ENCODE data around the gene EFHC1. TPM values are rescaled to one million over a fixed set of nuclear protein-coding genes. Genes with fewer than 3 reads are reported as not detected.
"Not testable (repeated sequence)": the region's sequence is repeated elsewhere in the genome, so short reads cannot be mapped to it uniquely, and the experiment has no call there.

The EFHC1 gene
- total RNA-seq, 1 donor from 2014 or later, result 4.0 TPM

DNA sequence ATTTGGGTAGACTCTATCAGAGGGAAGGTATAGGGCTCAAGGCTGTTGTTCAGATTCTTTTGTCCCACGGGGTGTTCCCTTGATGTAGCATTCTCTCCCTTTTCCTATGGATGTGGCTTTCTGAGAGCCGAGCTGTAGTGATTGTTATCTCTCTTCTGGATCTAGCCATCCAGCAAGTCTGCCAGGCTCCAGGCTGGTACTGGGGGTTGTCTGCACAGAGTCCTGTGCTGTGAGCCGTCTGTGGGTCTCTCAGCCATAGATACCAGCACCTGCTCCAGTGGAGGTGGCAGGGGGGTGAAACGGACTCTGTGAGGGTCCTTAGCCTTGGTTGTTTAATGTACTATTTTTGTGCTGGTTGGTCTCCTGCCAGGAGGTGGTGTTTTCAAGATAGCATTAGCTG, 13.2 kb downstream of the EFHC1 start:
- not testable (repeated sequence) for DNase-seq (ENCODE audit: low read depth in 2 of 2)

DNA sequence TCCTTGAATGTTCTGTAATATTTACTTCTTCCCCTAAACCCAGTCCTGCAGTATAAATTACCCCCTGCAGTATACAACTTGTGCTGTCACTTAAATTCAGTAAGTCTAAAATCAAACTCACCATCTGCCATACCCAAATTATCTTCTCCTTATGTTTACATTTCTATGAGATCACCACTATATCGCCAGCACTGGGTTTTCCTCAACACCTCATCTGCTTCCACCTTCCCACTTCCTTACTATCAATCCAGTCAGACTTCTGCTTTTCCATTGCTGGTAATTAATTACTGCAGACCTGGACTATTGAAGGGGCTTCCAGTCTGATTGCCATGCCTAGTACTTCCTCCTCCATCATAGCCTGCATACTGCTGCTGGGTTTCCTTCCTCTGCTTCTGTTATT, 15.2 kb downstream of the EFHC1 start:
- DNase-seq (ENCODE audit: low read depth in 2 of 2), result no peak

DNA sequence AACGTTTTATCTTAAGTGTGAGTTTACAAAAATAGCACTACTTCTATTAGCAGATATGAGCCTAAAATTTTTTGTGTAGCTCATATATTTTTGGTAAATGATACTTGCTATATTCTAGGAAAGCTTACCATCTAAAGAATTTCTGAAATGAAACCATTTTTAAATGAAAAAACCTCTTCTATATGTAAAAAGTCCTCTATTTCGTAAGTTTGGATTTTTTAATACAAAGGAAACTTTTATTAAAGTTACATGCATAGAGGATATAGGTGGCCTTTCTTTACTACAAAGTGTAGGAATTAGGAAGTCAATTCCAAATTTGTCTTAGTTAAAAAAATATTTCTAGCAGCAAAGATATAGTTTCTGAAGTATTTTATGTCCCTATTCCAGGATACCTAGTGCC, 18.8 kb downstream of the EFHC1 start:
- no peak for DNase-seq (ENCODE audit: low read depth in 2 of 2)

DNA sequence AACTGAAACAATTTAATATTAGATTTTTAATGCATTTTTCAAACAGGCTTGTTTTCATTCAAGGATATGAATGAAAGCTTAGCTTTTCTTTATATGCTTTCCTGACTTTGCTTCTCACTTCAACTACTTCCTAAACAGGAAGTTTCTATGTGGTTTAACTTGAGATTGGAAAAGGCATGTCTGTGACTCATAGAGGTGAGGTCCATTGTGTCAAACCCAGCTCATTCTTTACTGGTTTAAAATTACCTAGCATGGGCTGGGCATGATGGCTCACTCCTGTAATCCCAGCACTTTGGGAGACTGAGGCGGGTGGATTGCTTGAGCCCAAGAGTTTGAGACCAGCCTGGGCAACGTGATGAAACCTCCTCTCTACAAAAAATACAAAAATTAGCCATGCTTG, 34.4 kb downstream of the EFHC1 start:
- peak in 1 of 2 donors; percentile 66 for DNase-seq (ENCODE audit: low read depth in 2 of 2)

DNA sequence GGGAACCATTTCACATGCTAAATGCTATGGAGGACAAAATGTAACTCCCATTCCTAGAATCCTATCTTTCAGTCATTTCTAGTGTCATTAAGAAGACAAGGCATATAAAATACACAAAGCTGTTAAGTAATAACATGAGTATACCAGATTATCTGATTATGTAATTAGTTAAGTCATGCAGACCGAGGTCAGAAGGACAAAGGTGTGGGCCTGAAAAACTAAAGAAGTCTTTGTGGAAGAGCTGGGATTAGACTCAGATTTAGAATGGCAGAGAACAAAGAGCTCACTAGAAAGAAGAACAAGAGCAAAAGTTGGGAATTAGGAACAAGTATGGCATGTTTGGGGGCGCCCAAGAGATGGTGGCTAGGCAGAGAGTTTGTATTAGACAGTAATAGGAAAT, 37.0 kb downstream of the EFHC1 start:
- DNase-seq (ENCODE audit: low read depth in 2 of 2), result no peak

DNA sequence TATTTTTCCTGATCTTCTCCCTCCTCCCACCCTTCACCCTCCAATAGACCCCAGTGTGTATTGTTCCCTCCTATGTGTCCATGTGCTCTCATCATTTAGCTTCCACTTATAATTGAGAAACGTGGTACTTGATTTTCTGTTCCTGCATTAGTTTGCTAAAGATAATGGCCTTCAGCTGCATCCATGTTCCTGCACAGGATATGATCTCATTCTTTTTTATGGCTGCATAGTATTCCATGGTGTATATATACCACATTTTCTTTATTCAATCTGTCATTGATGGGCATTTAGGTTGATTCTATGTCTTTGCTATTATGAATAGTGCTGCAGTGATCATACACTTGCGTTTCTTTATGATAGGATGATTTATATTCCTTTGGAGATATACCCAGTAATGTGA, 41.1 kb downstream of the EFHC1 start:
- DNase-seq (ENCODE audit: low read depth in 2 of 2), result not testable (repeated sequence)

DNA sequence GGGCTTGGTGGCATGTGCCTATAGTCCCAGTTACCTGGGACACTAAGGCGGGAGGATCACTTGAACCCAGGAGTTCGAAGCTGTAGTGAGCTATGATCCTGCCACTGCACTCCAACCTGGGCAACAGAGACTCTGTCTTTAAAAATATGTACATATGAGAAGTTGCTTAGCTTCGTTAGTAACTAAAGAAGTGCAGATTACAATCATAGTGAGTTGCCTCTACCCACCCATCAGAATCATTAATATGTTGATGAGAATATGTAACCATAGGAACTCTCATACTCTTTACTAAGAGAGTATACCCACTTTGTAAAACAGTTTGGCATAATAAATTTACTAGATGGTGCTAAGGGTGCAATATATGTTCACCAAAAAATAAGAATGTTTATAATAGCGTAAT, 54.0 kb downstream of the EFHC1 start:
- DNase-seq (ENCODE audit: low read depth in 2 of 2), result no peak

DNA sequence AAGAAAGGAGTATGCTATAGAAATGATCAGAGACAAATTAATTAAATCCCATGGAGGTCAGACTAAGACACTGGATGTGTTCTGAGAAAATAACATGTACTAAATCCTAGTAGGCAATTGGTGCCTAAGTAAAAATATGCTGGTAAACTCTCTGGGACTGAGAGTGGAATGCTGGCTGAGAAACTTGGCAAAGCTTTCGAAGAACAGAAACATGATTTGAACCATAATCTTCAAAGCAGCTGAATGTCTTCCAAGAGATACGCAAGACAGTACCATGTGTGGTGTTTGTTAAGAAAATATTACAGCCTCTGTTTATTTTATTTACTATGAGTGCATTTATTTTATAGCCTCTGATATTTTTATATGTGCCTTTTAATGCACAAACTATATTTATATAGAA, 55.2 kb downstream of the EFHC1 start:
- no peak for DNase-seq (ENCODE audit: low read depth in 2 of 2)

DNA sequence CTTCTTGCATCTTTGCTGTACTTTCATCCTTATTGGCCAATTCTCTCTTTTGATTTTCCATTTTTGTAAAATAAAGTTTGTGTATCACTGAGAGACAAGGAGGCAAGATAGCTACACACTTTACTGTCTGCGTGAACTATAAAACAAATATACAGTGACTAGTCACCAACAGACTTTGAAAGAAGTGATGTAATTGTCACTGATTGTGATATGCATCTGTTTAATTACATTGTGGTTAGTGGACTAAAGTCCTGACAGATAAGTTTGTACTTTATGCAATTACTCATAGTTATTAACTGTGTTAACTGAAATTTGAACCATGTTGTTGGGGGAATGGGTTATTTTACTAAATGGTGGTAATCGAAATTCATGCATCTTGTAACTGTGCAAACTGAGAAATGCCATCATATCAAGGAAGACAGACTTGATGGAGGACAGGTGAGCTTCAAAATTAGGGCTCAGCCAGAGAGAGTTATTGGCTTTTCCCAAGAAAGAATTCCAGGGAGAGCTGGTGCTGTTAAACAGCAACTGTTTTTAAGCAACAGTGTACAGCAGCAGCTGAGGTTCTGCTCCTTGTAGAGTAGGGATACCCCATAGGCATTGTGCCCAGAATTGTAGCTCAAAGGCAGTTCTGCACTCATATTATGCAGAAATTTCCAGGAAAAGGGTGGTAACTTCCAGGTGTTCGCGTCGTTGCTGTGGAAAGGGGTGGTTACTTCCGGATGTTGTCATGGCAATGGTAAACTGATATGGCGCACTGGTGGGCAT, 62.9 kb downstream of the EFHC1 start:
- peak; percentile 44 to 63 for DNase-seq (ENCODE audit: low read depth in 2 of 2)

DNA sequence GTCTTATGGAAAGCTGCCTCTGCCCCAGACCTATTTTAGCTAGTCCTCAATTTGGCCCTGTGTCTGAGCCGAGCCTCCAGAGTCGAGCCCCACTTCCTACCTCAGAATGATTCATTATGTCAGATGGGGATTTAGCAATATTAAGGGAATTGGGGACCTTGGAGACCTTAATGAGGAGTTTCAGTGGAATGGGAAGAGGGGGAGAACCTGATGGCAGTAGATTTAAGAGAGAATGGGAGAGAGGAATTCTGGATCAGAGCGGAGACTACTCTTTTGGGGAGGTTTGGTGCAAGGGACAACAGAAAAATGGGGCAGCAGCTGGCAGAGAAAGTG, 63.5 kb downstream of the EFHC1 start:
- no peak for DNase-seq (ENCODE audit: low read depth in 2 of 2)

DNA sequence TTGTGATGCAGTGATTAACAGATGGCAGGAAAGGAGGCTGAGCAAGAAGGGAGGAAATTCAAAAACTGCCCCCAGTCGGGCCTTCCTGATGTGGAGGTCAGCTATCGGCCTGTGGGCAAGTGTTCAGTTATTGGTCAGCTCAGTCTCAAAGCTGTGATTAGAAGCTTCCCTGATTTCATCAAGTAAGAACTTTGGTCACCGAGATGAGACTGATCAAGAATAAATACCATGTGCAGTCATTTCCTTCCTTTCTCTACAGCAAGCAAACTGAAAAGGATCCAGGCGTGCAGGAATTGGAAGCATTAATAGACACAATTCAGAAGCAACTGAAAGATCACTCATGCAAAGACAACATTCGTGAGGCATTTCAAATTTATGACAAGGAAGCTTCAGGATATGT, 69.7 kb downstream of the EFHC1 start:
- peak in 1 of 2 donors; percentile 91 for DNase-seq (ENCODE audit: low read depth in 2 of 2)

DNA sequence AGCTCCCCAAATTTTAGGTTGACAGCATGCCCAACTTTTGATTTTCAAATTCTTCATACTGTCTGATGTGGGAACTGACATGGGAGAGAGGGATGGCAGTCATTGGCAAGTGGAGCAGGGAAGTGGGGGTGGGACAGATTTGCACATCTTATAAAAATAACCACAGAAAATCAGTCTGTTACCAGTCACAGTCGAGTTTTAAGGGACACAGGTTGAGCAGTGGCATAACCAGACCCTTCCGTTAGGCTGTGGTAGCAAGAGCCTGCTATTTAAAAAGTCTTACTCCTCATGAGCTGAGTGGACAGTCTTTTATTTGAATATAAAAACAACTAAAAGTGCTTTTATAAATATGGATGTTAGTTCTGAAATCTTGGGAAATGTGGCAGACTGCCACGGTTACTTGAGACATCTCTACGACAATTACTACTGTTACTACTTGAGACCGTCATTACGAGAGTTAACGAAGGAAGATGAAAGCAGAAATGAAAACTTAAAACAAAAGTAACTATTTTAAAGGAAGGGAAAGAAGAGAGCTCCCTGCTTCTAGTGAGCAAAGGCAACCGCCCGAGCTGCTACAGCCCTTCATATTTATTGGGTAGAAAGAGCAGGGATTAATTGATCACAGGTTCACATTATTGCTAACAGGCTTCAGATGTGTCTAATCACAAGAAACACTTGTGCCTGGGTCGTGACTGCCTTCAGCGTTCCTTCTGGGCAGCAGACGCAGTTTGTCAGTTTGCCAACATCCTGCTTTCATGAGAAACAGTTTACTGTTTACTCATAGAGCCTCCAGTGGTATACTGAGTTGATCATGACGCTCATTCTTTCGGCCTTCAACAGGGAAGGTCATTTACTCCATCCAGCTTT, 71.3 kb downstream of the EFHC1 start:
- DNase-seq (ENCODE audit: low read depth in 2 of 2), result peak in 1 of 2 donors; percentile 85

DNA sequence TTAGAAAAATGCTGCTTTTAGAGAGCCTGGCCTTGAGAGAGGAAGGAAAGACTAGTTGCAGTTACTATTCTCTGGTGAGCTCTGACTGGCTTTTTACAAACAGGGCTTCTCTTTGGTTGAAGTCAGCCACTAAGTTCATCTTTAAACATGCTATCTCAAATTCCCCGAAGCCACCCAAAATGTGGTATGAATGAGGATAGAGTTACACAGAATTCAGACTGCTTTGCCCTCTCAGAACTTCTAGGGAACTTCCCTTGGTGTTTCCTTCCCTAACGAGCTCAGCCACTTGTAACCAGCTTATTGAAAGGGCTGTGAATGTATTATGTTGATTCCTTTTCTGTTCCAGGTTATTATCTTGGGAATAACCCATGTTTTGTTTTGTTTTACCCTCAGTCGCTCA, 73.5 kb downstream of the EFHC1 start:
- no peak for DNase-seq (ENCODE audit: low read depth in 2 of 2)

DNA sequence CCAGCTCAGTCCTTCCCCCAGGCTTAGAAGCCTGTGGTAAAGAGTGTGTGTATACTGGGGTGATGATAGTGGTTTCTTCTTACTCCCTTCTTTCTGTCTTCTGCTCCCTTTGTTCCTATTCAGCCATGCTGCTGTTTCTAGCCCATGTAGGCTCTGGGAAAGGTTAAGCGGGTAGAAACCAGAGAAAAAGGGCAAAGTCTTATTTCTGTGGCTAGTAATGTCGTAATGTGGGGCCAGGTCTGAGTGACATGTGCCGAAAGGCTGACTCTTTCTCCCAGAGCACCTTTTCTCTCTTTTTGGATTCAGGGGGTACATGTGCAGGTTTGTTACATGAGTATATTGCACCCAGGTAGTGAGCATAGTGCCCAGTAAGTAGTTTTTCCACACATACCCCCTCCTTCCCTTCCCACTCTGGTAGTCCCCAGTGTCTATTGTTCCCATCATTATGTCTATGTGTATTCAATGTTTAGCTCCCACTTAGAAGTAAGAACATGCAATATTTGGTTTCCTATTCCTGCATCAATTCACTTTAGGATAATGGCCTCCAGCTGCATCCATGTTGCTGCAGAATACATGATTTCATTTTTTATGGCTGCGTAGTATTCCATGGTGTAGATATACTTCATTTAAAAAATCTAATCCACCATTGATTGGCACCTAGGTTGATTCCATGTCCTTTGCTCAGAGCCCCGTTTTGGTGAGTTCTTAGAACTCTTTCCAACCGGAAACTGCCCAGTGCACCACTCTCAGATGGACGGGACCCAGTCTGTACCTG, 74.3 kb downstream of the EFHC1 start:
- DNase-seq (ENCODE audit: low read depth in 2 of 2), result no peak

DNA sequence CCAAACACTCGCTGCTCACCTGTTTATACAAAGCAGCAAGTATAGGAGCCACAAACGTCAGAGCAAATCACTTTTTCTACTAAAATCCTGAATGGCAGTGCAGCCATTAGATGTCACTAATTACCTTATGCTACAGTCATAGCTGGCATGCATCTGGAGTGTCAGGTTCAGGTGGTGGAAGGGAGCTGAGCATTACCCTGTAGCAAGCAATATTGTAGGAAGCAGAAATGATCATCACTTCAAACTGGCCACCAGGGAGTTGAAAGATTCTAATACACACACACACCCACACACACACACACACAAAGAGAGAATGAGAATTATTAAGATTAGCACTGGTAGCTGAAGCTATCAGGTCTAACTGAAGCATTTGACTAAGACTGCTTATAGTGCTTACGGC, 75.8 kb downstream of the EFHC1 start:
- DNase-seq (ENCODE audit: low read depth in 2 of 2), result peak in 1 of 2 donors; percentile 0

DNA sequence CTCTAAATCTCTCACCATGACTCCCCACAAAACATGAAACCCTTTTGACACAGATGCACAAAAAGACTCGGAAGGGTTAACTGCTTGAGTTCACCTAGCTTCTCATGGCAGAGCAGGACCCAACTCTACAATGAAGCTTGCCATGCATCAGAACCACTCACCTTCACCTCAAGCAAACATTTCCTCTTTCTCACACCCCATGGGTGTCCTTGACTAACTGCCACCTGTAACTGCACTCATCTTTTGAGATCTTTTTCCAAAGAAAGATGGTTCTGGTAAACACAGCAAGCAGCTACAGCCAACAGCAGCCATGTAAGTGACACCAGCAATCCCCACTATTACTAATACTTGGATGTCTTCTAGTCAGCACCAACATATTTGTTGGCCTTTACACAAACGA, 76.5 kb downstream of the EFHC1 start:
- DNase-seq (ENCODE audit: low read depth in 2 of 2), result peak in 1 of 2 donors; percentile 0

DNA sequence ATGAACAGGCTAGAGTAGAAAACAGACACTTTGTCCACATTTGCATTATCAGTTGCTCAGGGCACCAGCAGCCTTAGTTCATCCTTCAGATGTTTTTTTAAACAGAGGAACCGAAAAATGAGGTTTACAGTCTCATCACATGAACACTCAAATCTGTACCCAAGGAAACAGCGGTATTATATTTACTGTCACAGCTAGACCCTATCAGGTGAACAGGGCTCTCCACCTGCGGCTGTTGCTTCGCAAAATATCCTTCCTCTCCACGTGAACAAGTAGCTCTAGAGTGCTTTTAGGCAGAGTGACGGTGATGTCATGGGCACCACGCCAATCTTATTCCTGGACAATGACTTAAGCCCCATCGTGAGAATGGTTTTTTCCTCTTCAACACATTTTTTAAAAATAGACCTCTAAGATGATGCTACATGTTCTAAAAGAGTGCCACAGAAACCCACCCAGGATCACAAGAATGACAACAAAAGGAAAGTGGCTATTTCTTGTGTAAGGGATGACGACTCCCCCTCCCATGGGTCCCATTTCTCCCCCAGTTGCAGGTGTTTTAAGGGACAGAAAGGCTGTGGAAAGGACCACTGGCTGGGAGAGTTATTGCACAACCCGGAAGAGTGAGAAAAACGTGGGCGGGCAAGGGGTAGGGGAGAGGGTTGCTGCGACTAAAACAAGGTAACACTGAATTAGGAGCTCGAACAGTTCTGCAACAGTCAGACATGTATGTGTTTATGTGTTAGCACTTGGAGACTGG, 77.7 kb downstream of the EFHC1 start:
- DNase-seq (ENCODE audit: low read depth in 2 of 2), result peak in 1 of 2 donors; percentile 84

DNA sequence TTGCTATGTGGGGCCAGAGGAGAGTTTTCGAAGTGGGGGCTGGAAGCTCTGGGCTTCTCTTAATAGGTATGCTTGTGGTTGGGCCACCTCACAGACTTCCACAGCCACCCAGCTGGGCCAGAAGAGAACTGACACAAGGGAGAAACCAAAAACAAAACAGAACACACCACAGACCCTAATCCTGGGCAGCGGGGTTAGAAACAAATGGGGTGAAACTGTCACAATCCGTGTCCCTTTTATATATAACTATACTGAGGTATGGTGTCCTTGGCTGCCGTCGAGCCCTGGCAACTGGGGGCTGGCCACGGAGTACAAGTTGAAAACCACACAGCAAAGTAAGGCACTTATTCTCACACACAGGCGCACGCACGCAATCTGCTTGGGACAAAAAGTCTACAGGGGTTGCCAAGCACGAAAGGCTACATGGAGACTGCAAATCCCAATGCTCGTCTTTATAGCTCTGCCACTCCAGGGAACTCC, 78.4 kb downstream of the EFHC1 start:
- DNase-seq (ENCODE audit: low read depth in 2 of 2), result no peak

DNA sequence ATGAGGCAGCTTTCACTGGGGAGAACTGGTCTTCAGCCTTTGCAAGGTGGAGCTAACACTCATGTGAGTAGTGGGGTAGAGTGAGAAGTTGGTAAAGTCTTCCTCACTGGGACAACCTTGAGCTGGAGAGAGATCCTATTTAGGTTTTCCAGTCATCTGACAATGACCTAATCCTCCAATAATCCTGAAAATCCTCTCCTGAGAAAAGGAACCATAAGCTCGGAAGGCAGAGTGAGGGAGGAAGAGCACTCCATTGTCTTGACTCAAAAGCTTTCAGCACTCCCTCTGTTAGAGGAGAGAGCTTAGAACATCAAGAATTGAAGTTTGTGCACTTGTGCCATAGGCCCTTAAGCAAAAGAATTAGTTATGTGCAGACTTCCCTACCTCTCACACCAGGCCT, 78.9 kb downstream of the EFHC1 start:
- DNase-seq (ENCODE audit: low read depth in 2 of 2), result peak in 1 of 2 donors; percentile 54

DNA sequence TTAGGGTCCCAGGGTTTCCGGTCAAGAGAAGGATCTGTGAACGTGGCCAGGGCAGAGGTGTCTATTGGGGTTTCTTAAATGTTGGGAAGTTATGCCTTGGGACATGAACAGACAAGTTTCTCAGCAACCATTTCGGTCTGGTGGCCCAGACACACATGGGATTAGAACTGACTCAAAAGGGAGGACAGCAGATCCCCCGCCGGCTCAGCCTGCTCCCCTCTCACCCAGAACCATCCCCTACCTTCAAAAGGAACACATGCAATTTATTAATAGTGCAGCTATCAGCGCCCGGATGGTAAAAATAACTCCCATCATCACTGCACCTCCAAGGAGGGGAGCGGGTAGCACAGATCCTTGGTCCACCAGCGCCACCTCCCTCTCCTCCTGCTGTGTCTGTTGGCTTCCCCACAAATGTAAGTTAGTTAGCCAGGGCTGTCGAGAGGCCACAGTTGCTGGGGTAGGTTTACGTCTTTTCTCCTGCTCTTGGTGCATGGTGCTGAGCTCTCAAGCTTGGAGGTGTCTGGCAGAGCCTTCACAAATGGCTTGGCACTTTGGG, 79.6 kb downstream of the EFHC1 start:
- DNase-seq (ENCODE audit: low read depth in 2 of 2), result peak in 1 of 2 donors; percentile 3

Measured in lung microvascular endothelial cell (primary cell).